Upper lobe of left lung (tissue), 6 donors: ENCODE data around the gene IRF3. TPM values are rescaled to one million over a fixed set of nuclear protein-coding genes. Genes with fewer than 3 reads are reported as not detected.

Experiments used
- ATAC-seq, 2 donors: fragments of 200-7000 bp; cut with Tn5 transposase; one replicate each; pipeline ENCODE4 v1.9.1; 2022; ENCODE audit warnings: mild to moderate bottlenecking in 2 of 2, moderate library complexity in 2 of 2; ENCODE audit not compliant: low FRiP score in 2 of 2
- DNase-seq, 2 donors: peaks; one replicate each; pipeline ENCODE4 v3.0.0-alpha.2; 2019 to 2020
- H3K27ac ChIP-seq, 4 donors: fragments of 200-600 bp; sonication (generic); one replicate each; pipeline ENCODE4 v1.5.1; 2016 to 2019
- H3K27me3 ChIP-seq, 4 donors: fragments of 200-600 bp; sonication (generic); one replicate each; pipeline ENCODE4 v1.5.1; 2017 to 2019
- H3K36me3 ChIP-seq, 4 donors: fragments of 200-600 bp; sonication (generic); one replicate each; pipeline ENCODE4 v1.5.1; 2016 to 2019
- H3K4me1 ChIP-seq, 4 donors: fragments of 200-600 bp; sonication (generic); one replicate each; pipeline ENCODE4 v1.5.1; 2018 to 2019
- H3K4me3 ChIP-seq, 4 donors: fragments of 200-600 bp; sonication (generic); one replicate each; pipeline ENCODE4 v1.5.1; 2017 to 2019; ENCODE audit warnings: mild to moderate bottlenecking in 2 of 4, moderate library complexity in 1 of 4
- H3K9me3 ChIP-seq, 4 donors: fragments of 200-600 bp; sonication (generic); one replicate each; pipeline ENCODE4 v1.5.1; 2018 to 2019
- EP300 ChIP-seq, 4 donors: sonication (generic); formaldehyde crosslinking; IDR thresholded peaks; one replicate each; pipeline ENCODE4 v1.5.1; 2017; ENCODE audit warnings: antibody characterized with exemption in 4 of 4, control low read depth in 2 of 4
- POLR2A ChIP-seq, 4 donors: fragments of 450-650 bp; IDR thresholded peaks; one replicate each; pipeline ENCODE4 v1.5.1; 2016 to 2017; ENCODE audit warnings: antibody characterized with exemption in 4 of 4, mild to moderate bottlenecking in 2 of 4
- POLR2AphosphoS5 ChIP-seq, 2 donors: sonication (generic); formaldehyde crosslinking; IDR thresholded peaks; one replicate each; pipeline ENCODE4 v1.5.1; 2017; ENCODE audit warnings: antibody characterized with exemption in 2 of 2
- WGBS, 2 donors: methylation state at CpG; one replicate each; pipeline ENCODE4 v1.1.5; 2017 to 2018; 5-methylcytosine and 5-hydroxymethylcytosine counted together
- total RNA-seq, 6 donors: library from RNA; depleted of rRNA in 4 of 6; stranded (reverse); fragments of >200 nt in 4 of 6; gene quantifications; one replicate each; pipeline versions ENCODE4 v1.1.0 to v1.2.1, GENCODE V29; 2016 to 2021
- TF ChIP-seq, protein P1 (sequence below), 6 experiments: fragments of 450-650 bp in 4 of 6; fragments of 200-600 bp in 2 of 6; sonication (generic) in 2 of 6; IDR thresholded peaks; one replicate each; pipeline ENCODE4 v1.5.1; 2016 to 2019; ENCODE audit warnings: antibody characterized with exemption in 6 of 6
- donor health status: DM: no; HTN: no; CAD: no; lungs with moderate emphysema.
- donor health status: DM: no; HTN: yes; CAD: no; lungs with severe emphysema.

Gene IRF3
- total RNA-seq, 6 donors from 2014 or later, result 50.5 to 210 (median 99.1) TPM

DNA sequence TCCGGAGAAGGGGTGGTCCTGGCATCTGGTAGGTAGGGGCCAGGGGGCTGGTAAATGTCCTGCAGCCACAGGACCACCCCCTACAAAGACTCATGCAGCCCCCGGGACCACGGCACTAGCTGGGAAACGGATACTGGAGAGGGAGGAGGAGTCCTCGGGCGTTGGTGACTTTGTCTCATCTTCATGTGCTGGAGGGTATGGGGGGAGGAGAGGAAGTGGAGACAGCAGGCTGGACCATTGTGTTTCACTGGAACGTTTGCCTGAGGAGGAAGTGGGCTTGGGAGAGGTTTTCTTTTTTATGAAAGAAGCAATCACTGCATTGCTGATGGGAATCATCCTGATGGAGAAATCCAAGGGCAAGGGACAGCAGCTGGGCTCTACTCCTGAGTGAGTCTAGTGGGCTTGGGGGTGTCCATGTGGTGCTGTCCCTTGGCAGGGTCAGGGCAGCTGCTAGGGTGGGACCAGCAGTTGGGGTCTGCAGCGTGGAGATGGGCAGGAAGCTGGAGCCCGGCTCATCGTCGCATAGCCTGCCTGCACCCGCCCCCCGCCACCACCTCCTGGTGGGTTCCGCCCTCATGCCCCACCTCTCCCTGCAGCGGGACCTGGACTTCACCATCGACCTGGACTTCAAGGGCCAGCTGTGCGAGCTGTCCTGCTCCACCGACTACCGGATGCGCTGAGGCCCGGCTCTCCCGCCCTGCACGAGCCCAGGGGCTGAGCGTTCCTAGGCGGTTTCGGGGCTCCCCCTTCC, 22.1 kb upstream of the IRF3 start:
- Histone ChIP-seq H3K4me1 (peaks cover 32 to 53% (median 43%) of the 10 kb centered on the region in 4 donors), H3K27me3 (peaks cover 0 to 12% (median 1%) of the 10 kb centered on the region in 4 donors), H3K36me3 (peaks cover 0 to 44% (median 37%) of the 10 kb centered on the region in 4 donors), H3K9me3 (no peaks in the 10 kb centered on the region), H3K27ac (peak overlapping the region; percentile 60 to 80 (median 77)), H3K4me3 (peak overlapping the region in 3 of 4 donors; percentile 44 to 55 (median 51))
- no peak for ATAC-seq
- 28 to 62% methylated on average over 7 to 17 of the region's 26 CpGs for WGBS, 2 donors
- no peak for TF ChIP-seq POLR2AphosphoS5 (IDR thresholded peaks at IDR 0.05)
- TF ChIP-seq EP300 (IDR thresholded peaks at IDR 0.05), result no peak
- TF ChIP-seq, protein P1, sequence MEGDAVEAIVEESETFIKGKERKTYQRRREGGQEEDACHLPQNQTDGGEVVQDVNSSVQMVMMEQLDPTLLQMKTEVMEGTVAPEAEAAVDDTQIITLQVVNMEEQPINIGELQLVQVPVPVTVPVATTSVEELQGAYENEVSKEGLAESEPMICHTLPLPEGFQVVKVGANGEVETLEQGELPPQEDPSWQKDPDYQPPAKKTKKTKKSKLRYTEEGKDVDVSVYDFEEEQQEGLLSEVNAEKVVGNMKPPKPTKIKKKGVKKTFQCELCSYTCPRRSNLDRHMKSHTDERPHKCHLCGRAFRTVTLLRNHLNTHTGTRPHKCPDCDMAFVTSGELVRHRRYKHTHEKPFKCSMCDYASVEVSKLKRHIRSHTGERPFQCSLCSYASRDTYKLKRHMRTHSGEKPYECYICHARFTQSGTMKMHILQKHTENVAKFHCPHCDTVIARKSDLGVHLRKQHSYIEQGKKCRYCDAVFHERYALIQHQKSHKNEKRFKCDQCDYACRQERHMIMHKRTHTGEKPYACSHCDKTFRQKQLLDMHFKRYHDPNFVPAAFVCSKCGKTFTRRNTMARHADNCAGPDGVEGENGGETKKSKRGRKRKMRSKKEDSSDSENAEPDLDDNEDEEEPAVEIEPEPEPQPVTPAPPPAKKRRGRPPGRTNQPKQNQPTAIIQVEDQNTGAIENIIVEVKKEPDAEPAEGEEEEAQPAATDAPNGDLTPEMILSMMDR (IDR thresholded peaks at IDR 0.05), result no peak
- no peak for TF ChIP-seq POLR2A (IDR thresholded peaks at IDR 0.05)
- peak in 1 of 2 donors; percentile 69 for DNase-seq

DNA sequence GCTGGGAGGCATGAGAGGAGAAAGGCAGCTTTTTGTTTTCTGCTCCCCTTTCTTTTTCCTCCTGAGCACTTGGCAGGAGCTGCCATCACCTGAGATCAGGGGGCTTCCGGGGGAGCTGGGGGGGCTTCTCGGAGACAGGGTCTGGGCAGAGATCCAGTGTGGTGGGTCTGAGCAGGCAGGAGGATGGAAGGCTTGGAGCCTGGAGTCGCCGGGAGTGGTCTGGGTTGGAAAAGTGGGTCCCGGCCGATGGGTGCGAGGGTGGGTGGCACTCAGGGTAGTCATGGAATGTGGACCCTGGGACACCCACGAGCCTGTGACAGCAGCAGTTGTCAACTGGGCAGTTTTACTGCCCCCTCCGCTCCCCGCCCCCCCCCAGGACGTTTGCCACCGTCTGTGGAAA, 21.5 kb upstream of the IRF3 start:
- 66 to 70% methylated on average over 11 to 12 of the region's 12 CpGs for WGBS, 2 donors
- H3K4me1 ChIP-seq, result peaks cover 32 to 53% (median 43%) of the 10 kb centered on the region in 4 donors
- peak in 1 of 2 donors; percentile 50 for DNase-seq
- H3K27ac ChIP-seq, result peak overlapping the region; percentile 60 to 78 (median 76)
- peaks cover 0 to 12% (median 1%) of the 10 kb centered on the region in 4 donors for H3K27me3 ChIP-seq
- H3K9me3 ChIP-seq, result no peaks in the 10 kb centered on the region
- H3K4me3 ChIP-seq, result peak overlapping the region in 3 of 4 donors; percentile 44 to 55 (median 51)
- TF ChIP-seq POLR2A (IDR thresholded peaks at IDR 0.05) (no peak), POLR2AphosphoS5 (IDR thresholded peaks at IDR 0.05) (no peak), EP300 (IDR thresholded peaks at IDR 0.05) (no peak)
- TF ChIP-seq, protein P1 (IDR thresholded peaks at IDR 0.05), result no peak
- H3K36me3 ChIP-seq, result peaks cover 3 to 50% (median 43%) of the 10 kb centered on the region in 4 donors
- no peak for ATAC-seq

DNA sequence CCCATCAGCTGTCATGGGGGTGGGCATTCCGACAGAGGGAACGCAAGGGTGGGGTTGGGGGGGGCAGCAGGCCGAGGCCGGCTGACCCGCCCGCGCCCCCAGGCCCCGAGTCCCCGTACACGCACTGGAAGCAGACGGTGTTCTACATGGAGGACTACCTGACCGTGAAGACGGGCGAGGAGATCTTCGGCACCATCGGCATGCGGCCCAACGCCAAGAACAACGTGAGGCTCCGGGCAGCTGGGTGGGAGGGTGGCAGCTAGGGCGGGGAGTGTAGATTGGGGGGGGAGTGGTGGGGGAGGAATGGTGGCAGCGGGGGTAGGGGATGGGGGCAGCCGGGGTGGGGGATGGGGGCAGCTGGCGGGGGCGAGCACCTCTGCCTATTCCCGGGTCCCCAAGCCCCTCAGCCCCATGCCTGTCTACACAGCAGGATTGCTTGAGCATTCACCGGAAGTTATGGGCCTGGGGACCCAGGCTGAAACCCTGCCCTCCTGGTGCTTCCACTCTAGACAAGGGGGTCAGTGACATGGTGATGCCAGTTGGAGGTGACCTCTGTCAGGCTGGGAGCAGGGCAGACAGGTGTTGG, 20.9 kb upstream of the IRF3 start:
- H3K36me3 ChIP-seq, result peaks cover 3 to 56% (median 48%) of the 10 kb centered on the region in 4 donors
- peaks cover 30 to 52% (median 41%) of the 10 kb centered on the region in 4 donors for H3K4me1 ChIP-seq
- TF ChIP-seq, protein P1 (IDR thresholded peaks at IDR 0.05), result no peak
- TF ChIP-seq POLR2AphosphoS5 (IDR thresholded peaks at IDR 0.05) (no peak), EP300 (IDR thresholded peaks at IDR 0.05) (no peak), POLR2A (IDR thresholded peaks at IDR 0.05) (no peak)
- DNase-seq (peak in 1 of 2 donors; percentile 73), ATAC-seq (no peak)
- WGBS, 2 donors, result 73 to 85% methylated on average over 11 to 12 of the region's 27 CpGs
- no peaks in the 10 kb centered on the region for H3K9me3 ChIP-seq
- peak overlapping the region in 3 of 4 donors; percentile 44 to 55 (median 51) for H3K4me3 ChIP-seq
- H3K27me3 ChIP-seq, result peaks cover 0 to 12% (median 1%) of the 10 kb centered on the region in 4 donors
- H3K27ac ChIP-seq, result peak overlapping the region; percentile 60 to 78 (median 76)

DNA sequence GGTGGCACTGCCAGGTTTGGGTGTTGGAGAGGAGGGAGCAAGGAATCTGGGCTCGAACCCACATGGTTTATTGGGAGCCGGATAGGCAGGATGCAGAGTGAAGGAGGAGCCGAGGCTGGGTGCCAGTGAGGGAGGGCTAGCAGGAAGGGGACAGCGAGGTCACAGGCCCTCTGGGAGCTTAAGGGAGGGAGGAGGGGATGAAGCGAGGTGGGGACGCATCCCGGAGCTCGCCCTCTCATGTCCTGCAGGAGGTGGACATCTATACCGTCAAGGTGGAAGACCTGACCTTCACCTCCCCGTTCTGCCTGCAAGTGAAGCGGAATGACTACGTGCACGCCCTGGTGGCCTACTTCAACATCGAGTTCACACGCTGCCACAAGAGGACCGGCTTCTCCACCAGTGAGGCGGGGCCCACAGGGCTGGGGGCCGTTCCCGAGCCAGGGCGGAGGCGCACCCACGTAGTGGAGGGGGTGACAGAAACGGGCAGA, 20.2 kb upstream of the IRF3 start:
- TF ChIP-seq, protein P1 (IDR thresholded peaks at IDR 0.05), result no peak
- TF ChIP-seq POLR2A (IDR thresholded peaks at IDR 0.05) (no peak), EP300 (IDR thresholded peaks at IDR 0.05) (no peak), POLR2AphosphoS5 (IDR thresholded peaks at IDR 0.05) (no peak)
- Histone ChIP-seq H3K4me3 (peak overlapping the region in 3 of 4 donors; percentile 44 to 55 (median 51)), H3K4me1 (peaks cover 25 to 48% (median 41%) of the 10 kb centered on the region in 4 donors), H3K27me3 (peaks cover 0 to 11% (median 1%) of the 10 kb centered on the region in 4 donors), H3K36me3 (peaks cover 3 to 62% (median 54%) of the 10 kb centered on the region in 4 donors), H3K9me3 (no peaks in the 10 kb centered on the region), H3K27ac (peak overlapping the region; percentile 60 to 78 (median 76))
- 74 to 83% methylated on average over 23 of the region's 23 CpGs for WGBS, 2 donors
- ATAC-seq (no peak), DNase-seq (peak in 1 of 2 donors; percentile 78)
